SK-N-MC (cell line): ENCODE measurements around the gene SMIM23.

ENCODE experiments used
- EZH2 ChIP-seq: fragments of 200-600 bp; sonication (generic); IDR thresholded peaks from one replicate; pipeline ENCODE4 v1.6.1; 2017; ENCODE audit warnings: antibody characterized with exemption
- POLR2AphosphoS5 ChIP-seq: IDR thresholded peaks from 2 replicates; pipeline ENCODE4 v1.6.1; 2012; ENCODE audit warnings: mild to moderate bottlenecking, low read depth, low read length, borderline replicate concordance

- TF ChIP-seq EZH2 (no peak), POLR2AphosphoS5 (no peak)
Observed at GRCh38 chr5:171816666-171817065, 31.0 kb downstream of the SMIM23 start.
